HepG2 (cell line): ENCODE results near the gene BEAN1. TPM values are rescaled to one million over a fixed set of nuclear protein-coding genes. Genes with fewer than 3 reads are reported as not detected.

Source experiments
- ATF2 ChIP-seq: sonication (generic); formaldehyde crosslinking; IDR thresholded peaks from 2 replicates; pipeline ENCODE4 v1.4.0; 2020; ENCODE audit warnings: missing genetic modification reagents
- CERS6 ChIP-seq: sonication (generic); formaldehyde crosslinking; IDR thresholded peaks from 2 replicates; pipeline ENCODE4 v1.5.0; 2020; ENCODE audit warnings: missing genetic modification reagents
- DNMT3B ChIP-seq: conservative IDR thresholded peaks from 2 replicates; pipeline ENCODE4 v1.6.1; 2016; ENCODE audit warnings: missing biosample characterization, control low read depth
- FIP1L1 ChIP-seq: fragments of 200-400 bp; formaldehyde crosslinking; IDR thresholded peaks from 2 replicates; pipeline ENCODE4 v1.6.1; 2018; ENCODE audit warnings: low read depth, mild to moderate bottlenecking, low read length, moderate library complexity, borderline replicate concordance; ENCODE audit not compliant: insufficient read depth
- GPBP1L1 ChIP-seq: sonication (generic); formaldehyde crosslinking; IDR thresholded peaks from 2 replicates; pipeline ENCODE4 v1.5.0; 2020; ENCODE audit warnings: mild to moderate bottlenecking, missing genetic modification reagents
- JUN ChIP-seq: sonication (generic); formaldehyde crosslinking; IDR thresholded peaks from 2 replicates; pipeline ENCODE4 v1.4.0; 2020; ENCODE audit warnings: mild to moderate bottlenecking, missing genetic modification reagents
- KMT2A ChIP-seq: sonication (generic); formaldehyde crosslinking; IDR thresholded peaks from 2 replicates; pipeline ENCODE4 v1.4.0; 2020; ENCODE audit warnings: missing genetic modification reagents
- NFKB2 ChIP-seq: sonication (generic); formaldehyde crosslinking; IDR thresholded peaks from 2 replicates; pipeline ENCODE4 v1.4.0; 2020; ENCODE audit warnings: missing genetic modification reagents, borderline replicate concordance
- PBX2 ChIP-seq: IDR thresholded peaks from 2 replicates; pipeline ENCODE4 v1.6.1; 2016; ENCODE audit warnings: control low read depth
- PCBP2 ChIP-seq: fragments of 200-400 bp; formaldehyde crosslinking; optimal IDR thresholded peaks from 2 replicates; pipeline ENCODE3; 2018; ENCODE audit warnings: low read length, low read depth; ENCODE audit not compliant: poor library complexity, severe bottlenecking
- POLR2A ChIP-seq, 2 experiments: IDR thresholded peaks; 2 replicates each; pipeline ENCODE4 v1.6.1; 2011; ENCODE audit warnings: low read depth in 2 of 2, low read length in 2 of 2, mild to moderate bottlenecking in 1 of 2, moderate library complexity in 1 of 2; ENCODE audit not compliant: insufficient read depth in 1 of 2
- POLR2AphosphoS5 ChIP-seq: IDR thresholded peaks from 2 replicates; pipeline ENCODE4 v1.6.1; 2012; ENCODE audit warnings: low read depth, low read length
- RFX1 ChIP-seq: fragments of 450-650 bp; IDR thresholded peaks from 2 replicates; pipeline ENCODE4 v1.6.1; 2017
- TAF1 ChIP-seq: sonication (generic); formaldehyde crosslinking; IDR thresholded peaks from 2 replicates; pipeline ENCODE4 v1.4.0; 2020; ENCODE audit warnings: missing genetic modification reagents
- ZMYM2 ChIP-seq: sonication (generic); formaldehyde crosslinking; IDR thresholded peaks from 2 replicates; pipeline ENCODE4 v1.8.0; 2022; ENCODE audit warnings: mild to moderate bottlenecking, missing genetic modification reagents
- ZNF124 ChIP-seq: sonication (generic); formaldehyde crosslinking; IDR thresholded peaks from 2 replicates; pipeline ENCODE4 v1.4.0; 2020; ENCODE audit warnings: missing genetic modification reagents
- ZNF138 ChIP-seq: sonication (generic); formaldehyde crosslinking; IDR thresholded peaks from 2 replicates; pipeline ENCODE4 v1.5.0; 2020; ENCODE audit warnings: mild to moderate bottlenecking, low read depth, missing genetic modification reagents
- ZNF260 ChIP-seq: sonication (generic); formaldehyde crosslinking; IDR thresholded peaks from 2 replicates; pipeline ENCODE4 v1.4.0; 2020; ENCODE audit warnings: missing genetic modification reagents, low read depth, mild to moderate bottlenecking, borderline replicate concordance
- ZNF567 ChIP-seq: sonication (generic); formaldehyde crosslinking; IDR thresholded peaks from 2 replicates; pipeline ENCODE4 v1.8.1; 2023; ENCODE audit warnings: mild to moderate bottlenecking, missing genetic modification reagents, borderline replicate concordance
- ZNF569 ChIP-seq: sonication (generic); formaldehyde crosslinking; IDR thresholded peaks from 2 replicates; pipeline ENCODE4 v1.5.0; 2020; ENCODE audit warnings: mild to moderate bottlenecking, missing genetic modification reagents, moderate library complexity, borderline replicate concordance
- ZNF629 ChIP-seq: sonication (generic); formaldehyde crosslinking; conservative IDR thresholded peaks from 2 replicates; pipeline ENCODE4 v1.5.0; 2020; ENCODE audit warnings: missing genetic modification reagents
- ZNF737 ChIP-seq: sonication (generic); formaldehyde crosslinking; IDR thresholded peaks from 2 replicates; pipeline ENCODE4 v1.5.0; 2020; ENCODE audit warnings: missing genetic modification reagents, mild to moderate bottlenecking, borderline replicate concordance
- ZNF777 ChIP-seq: sonication (generic); formaldehyde crosslinking; IDR thresholded peaks from 2 replicates; pipeline ENCODE4 v1.4.0; 2020; ENCODE audit warnings: missing genetic modification reagents
- ZNF83 ChIP-seq: sonication (generic); formaldehyde crosslinking; IDR thresholded peaks from 2 replicates; pipeline ENCODE4 v1.4.0; 2020; ENCODE audit warnings: missing genetic modification reagents, mild to moderate bottlenecking, borderline replicate concordance
- polyA plus RNA-seq, 8 experiments: library from polyadenylated mRNA; depleted of rRNA in 3 of 8; stranded (reverse) in 7 of 8; unstranded in 1 of 8; fragments of >200 nt; fragmentation: Illumina TruSeq in 4 of 8; extraction: Trizol in 4 of 8; gene quantifications; 2 replicates each; pipeline versions ENCODE4 v1.2.1 to v1.2.3, GENCODE V29; 2011 to 2016; ENCODE audit warnings: low read depth in 4 of 8, missing spikeins in 1 of 8, mixed read lengths in 1 of 8; ENCODE audit not compliant: insufficient read depth in 1 of 8
- total RNA-seq, 5 experiments: library from RNA; depleted of rRNA; stranded (reverse); fragments of >200 nt; fragmentation: Illumina TruSeq; extraction: Trizol; gene quantifications; 2 replicates each; pipeline ENCODE4 v1.2.3, GENCODE V29; 2016; ENCODE audit warnings: low read depth in 1 of 5
- TF ChIP-seq, protein P1 (sequence below): sonication (generic); IDR thresholded peaks from 2 replicates; pipeline ENCODE4 v1.6.1; 2016; ENCODE audit warnings: low read depth, borderline replicate concordance

BEAN1 gene
- total and polyA plus RNA-seq, 2 of the 13 experiments (the other 11 are each of a cell fraction or from before 2014, with no cell fraction given), result 0.53 to 1.4 TPM

GRCh38 chr16:66434619-66435430, 7.7 kb downstream of the BEAN1 start (continued):
- TF ChIP-seq, protein P1, sequence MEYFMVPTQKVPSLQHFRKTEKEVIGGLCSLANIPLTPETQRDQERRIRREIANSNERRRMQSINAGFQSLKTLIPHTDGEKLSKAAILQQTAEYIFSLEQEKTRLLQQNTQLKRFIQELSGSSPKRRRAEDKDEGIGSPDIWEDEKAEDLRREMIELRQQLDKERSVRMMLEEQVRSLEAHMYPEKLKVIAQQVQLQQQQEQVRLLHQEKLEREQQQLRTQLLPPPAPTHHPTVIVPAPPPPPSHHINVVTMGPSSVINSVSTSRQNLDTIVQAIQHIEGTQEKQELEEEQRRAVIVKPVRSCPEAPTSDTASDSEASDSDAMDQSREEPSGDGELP, result peak; percentile 85
- no peak for TF ChIP-seq ZNF737 (CRISPR knock-in tag)
- TF ChIP-seq POLR2AphosphoS5, result no peak
- TF ChIP-seq ZMYM2, result no peak
- TF ChIP-seq ZNF629 (CRISPR knock-in tag), result no peak; the same call in 1 of the 2 replicates
- no peak for TF ChIP-seq ZNF260 (CRISPR knock-in tag)
- peak; percentile 47; the same call in 1 of the 2 replicates for TF ChIP-seq ZNF777 (CRISPR knock-in tag)
- 0 out of 4 replicates have a peak, but pooled peaks of 1 of the 2 experiments have one; percentile 40 for TF ChIP-seq POLR2A (IDR thresholded peaks at IDR 0.05; ENCODE audit: insufficient read depth in 1 of 2, low read depth in 2 of 2, low read length in 2 of 2)
- TF ChIP-seq PCBP2, result no peak
- no peak for TF ChIP-seq RFX1
- no peak for TF ChIP-seq CERS6 (CRISPR knock-in tag)
- 0 out of 2 replicates have a peak, but pooled peaks have one; percentile 72 for TF ChIP-seq ZNF567 (CRISPR knock-in tag)
- TF ChIP-seq ATF2 (CRISPR knock-in tag), result peak; percentile 57
- no peak for TF ChIP-seq GPBP1L1 (CRISPR knock-in tag)
- TF ChIP-seq DNMT3B (CRISPR knock-in tag), result no peak
- peak; percentile 41; the same call in 1 of the 2 replicates for TF ChIP-seq KMT2A (CRISPR knock-in tag)
- no peak for TF ChIP-seq PBX2 (CRISPR knock-in tag)
- no peak for TF ChIP-seq ZNF83 (CRISPR knock-in tag)
- TF ChIP-seq NFKB2 (CRISPR knock-in tag), result peak; percentile 69; the same call in 1 of the 2 replicates
- no peak for TF ChIP-seq JUN
- TF ChIP-seq FIP1L1, result no peak
- TF ChIP-seq TAF1, result peak; percentile 51; the same call in 1 of the 2 replicates
- TF ChIP-seq ZNF138 (CRISPR knock-in tag), result no peak
- no peak for TF ChIP-seq ZNF569
- peak; percentile 26; the same call in 1 of the 2 replicates for TF ChIP-seq ZNF124 (CRISPR knock-in tag)
